ENCODE results near the gene B9D1.

Gene B9D1

DNA sequence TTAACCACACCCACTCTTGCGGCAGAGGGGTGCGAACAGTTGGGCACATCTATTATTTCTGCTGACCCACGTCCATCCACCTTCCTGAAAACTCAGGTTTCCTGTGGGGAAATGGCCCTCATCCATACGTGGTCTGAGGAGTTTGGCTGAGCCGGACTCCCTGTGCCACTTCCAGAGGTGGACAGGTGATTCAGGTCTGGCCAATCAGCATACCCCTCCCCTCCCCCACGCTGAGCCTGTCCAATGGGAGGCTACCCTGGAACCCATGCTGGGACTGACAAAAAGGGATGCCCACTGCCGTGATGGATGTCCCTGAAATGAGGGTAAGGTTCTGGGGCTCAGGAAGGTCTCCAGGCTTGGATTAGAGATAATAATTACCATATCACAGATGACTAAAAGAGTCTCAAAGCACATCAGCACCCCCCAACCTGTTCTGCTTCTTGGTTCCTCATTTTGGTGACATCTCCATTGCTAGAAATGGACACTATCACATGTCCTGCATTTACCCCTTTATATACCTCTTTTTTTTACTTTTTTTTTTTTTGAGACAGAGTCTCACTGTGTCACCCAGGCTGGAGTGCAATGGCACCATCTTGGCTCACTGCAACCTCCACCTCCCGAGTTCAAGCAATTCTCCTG is 10.5 kb upstream of the B9D1 start:
- H3K9me3 ChIP-seq (ENCODE audit: severe bottlenecking), result no peaks in the 10 kb centered on the region
- DNase-seq, result no peak
- H3K27me3 ChIP-seq (ENCODE audit: insufficient read depth, low read depth, severe bottlenecking), result no peaks in the 10 kb centered on the region
- H3K36me3 ChIP-seq, result no peaks in the 10 kb centered on the region
- no peak overlapping the region for H3K4me3 ChIP-seq (ENCODE audit: low read depth, low read length)
- no peak for TF ChIP-seq CTCF (IDR thresholded peaks at IDR 0.05; ENCODE audit: low read depth, low read length)
- peak overlapping the region; percentile 54 for H3K27ac ChIP-seq

- DNase-seq, result no peak
- Histone ChIP-seq H3K9me3 (ENCODE audit: severe bottlenecking) (no peaks in the 10 kb centered on the region), H3K27me3 (ENCODE audit: insufficient read depth, low read depth, severe bottlenecking) (no peaks in the 10 kb centered on the region), H3K4me3 (ENCODE audit: low read depth, low read length) (no peak overlapping the region), H3K27ac (no peak overlapping the region), H3K36me3 (no peaks in the 10 kb centered on the region)
- no peak for TF ChIP-seq CTCF (IDR thresholded peaks at IDR 0.05; ENCODE audit: low read depth, low read length)
Measured at GRCh38 chr17:19372439-19372838, 9.9 kb upstream of the B9D1 start.

DNA sequence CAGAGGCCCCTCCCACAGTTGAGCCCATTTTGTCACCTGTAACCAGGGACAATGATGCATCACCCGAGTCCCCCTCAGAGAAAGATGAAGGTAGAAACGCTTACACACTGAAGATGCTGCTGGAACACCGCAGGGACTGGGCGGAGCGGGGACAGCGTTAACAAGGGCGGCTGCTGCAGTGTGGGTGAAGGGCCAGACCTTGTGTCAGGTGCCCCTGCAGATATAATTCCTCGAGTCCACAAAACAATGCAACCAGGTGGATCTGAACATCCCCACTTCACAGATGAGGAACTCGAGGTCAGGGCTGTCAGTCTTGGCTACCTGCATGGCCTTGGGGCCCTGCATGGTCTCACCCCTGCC is 9.5 kb upstream of the B9D1 start:
- Histone ChIP-seq H3K36me3 (no peaks in the 10 kb centered on the region), H3K4me3 (ENCODE audit: low read depth, low read length) (no peak overlapping the region), H3K27me3 (ENCODE audit: insufficient read depth, low read depth, severe bottlenecking) (no peaks in the 10 kb centered on the region), H3K9me3 (ENCODE audit: severe bottlenecking) (no peaks in the 10 kb centered on the region), H3K27ac (no peak overlapping the region)
- TF ChIP-seq CTCF (IDR thresholded peaks at IDR 0.05; ENCODE audit: low read depth, low read length), result no peak
- DNase-seq, result no peak

DNA sequence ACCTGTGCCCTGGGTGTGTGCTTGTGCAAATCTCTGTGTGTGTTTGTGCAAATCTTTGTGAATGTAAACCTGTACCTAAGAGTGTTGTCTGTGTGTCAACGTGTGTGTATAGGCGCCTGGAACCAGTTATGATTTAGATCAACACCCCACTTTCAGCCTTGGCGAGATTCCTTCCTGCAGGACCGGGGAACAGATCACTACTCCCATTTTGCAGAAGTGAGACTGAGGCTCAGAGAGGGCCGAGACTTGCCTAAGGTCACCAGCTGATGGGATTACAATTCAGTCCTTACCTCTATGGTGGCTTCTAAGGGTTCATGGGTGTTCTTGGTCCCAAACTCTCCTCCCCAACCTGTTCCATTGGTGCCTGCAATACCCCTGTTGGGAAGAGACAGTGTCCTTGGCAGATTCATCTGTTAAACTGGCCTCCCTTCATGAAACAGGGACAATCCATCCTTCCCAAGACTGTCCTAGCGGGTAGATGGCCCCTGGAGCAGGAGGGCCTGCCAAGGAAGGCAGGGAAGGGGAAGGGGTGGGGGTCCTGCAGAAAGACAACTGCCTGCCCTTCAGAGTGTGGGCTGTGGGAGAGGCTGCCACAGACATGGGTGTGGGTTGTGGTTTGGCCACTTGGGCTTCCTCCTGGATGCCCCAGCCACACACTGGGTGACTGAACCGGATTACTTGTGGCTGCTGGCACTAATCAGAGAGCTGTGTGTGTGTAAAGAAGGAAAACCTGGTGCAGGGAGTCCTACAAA is 8.9 kb upstream of the B9D1 start:
- H3K4me3 ChIP-seq (ENCODE audit: low read depth, low read length), result no peak overlapping the region
- no peaks in the 10 kb centered on the region for H3K27me3 ChIP-seq (ENCODE audit: insufficient read depth, low read depth, severe bottlenecking)
- H3K9me3 ChIP-seq (ENCODE audit: severe bottlenecking), result no peaks in the 10 kb centered on the region
- TF ChIP-seq CTCF (IDR thresholded peaks at IDR 0.05; ENCODE audit: low read depth, low read length), result no peak
- no peak for DNase-seq
- H3K27ac ChIP-seq, result no peak overlapping the region
- H3K36me3 ChIP-seq, result no peaks in the 10 kb centered on the region

GRCh38 chr17:19370493-19370960 is 8.0 kb upstream of the B9D1 start:
- DNase-seq, result no peak
- TF ChIP-seq CTCF (IDR thresholded peaks at IDR 0.05; ENCODE audit: low read depth, low read length), result no peak
- no peaks in the 10 kb centered on the region for H3K9me3 ChIP-seq (ENCODE audit: severe bottlenecking)
- H3K36me3 ChIP-seq, result no peaks in the 10 kb centered on the region
- no peaks in the 10 kb centered on the region for H3K27me3 ChIP-seq (ENCODE audit: insufficient read depth, low read depth, severe bottlenecking)
- H3K27ac ChIP-seq, result no peak overlapping the region
- H3K4me3 ChIP-seq (ENCODE audit: low read depth, low read length), result no peak overlapping the region
